Neural cell (in vitro differentiated cells): ENCODE measurements around the gene VSIG8. TPM values are rescaled to one million over a fixed set of nuclear protein-coding genes. Genes with fewer than 3 reads are reported as not detected.

Experiments used
- H2AFZ ChIP-seq: fragments of 200-600, 300-800 bp; sonication (generic), shearing (Covaris generic); 2 replicates; pipeline ENCODE4 v1.6.0; 2014; ENCODE audit warnings: low read depth, mild to moderate bottlenecking, antibody characterized with exemption, low read length, moderate library complexity
- H3F3A ChIP-seq: fragments of 200-600 bp; shearing (Covaris generic); 2 replicates; pipeline ENCODE4 v1.6.1; 2016; ENCODE audit warnings: mild to moderate bottlenecking, moderate library complexity, mixed read lengths, antibody characterized with exemption, low read length; ENCODE audit not compliant: insufficient read depth, poor library complexity, severe bottlenecking
- H3K27ac ChIP-seq: fragments of 200-600, 300-800 bp; sonication (generic), shearing (Covaris generic); 2 replicates; pipeline ENCODE4 v1.5.1; 2014; ENCODE audit warnings: mild to moderate bottlenecking, low read length, moderate library complexity
- H3K27me3 ChIP-seq: fragments of 300-800, 200-600 bp; sonication (generic), shearing (Covaris generic); 2 replicates; pipeline ENCODE4 v1.6.0; 2014; ENCODE audit warnings: mild to moderate bottlenecking, low read depth, low read length, moderate library complexity; ENCODE audit not compliant: insufficient read depth
- H3K36me3 ChIP-seq: fragments of 300-800, 200-600 bp; sonication (generic), shearing (Covaris generic); 2 replicates; pipeline ENCODE4 v1.5.1; 2014; ENCODE audit warnings: mild to moderate bottlenecking, antibody characterized with exemption, low read length, moderate library complexity; ENCODE audit not compliant: insufficient read depth
- H3K4me2 ChIP-seq: fragments of 300-800, 200-600 bp; sonication (generic), shearing (Covaris generic); 2 replicates; pipeline ENCODE4 v1.6.0; 2014; ENCODE audit warnings: mild to moderate bottlenecking, low read length
- H3K4me3 ChIP-seq: fragments of 300-800, 200-600 bp; sonication (generic), shearing (Covaris generic); 2 replicates; pipeline ENCODE4 v1.5.1; 2014; ENCODE audit warnings: mild to moderate bottlenecking, low read length, moderate library complexity
- H3K79me2 ChIP-seq: fragments of 200-600 bp; shearing (Covaris generic); replicated peaks from 2 replicates; pipeline ENCODE4 v1.6.0; 2014; ENCODE audit warnings: mild to moderate bottlenecking, low read length, moderate library complexity; ENCODE audit not compliant: insufficient read depth
- H3K9ac ChIP-seq: fragments of 300-800, 200-600 bp; sonication (generic), shearing (Covaris generic); 2 replicates; pipeline ENCODE4 v1.6.1; 2016; ENCODE audit warnings: mild to moderate bottlenecking, low read length, mixed read lengths
- H3K9me2 ChIP-seq: fragments of 200-600 bp; shearing (Covaris generic); 2 replicates; pipeline ENCODE4 v1.6.1; 2016; ENCODE audit warnings: mild to moderate bottlenecking, low read length, mixed read lengths; ENCODE audit not compliant: insufficient read depth
- H3K9me3 ChIP-seq: fragments of 200-600, 300-800 bp; sonication (generic), shearing (Covaris generic); 2 replicates; pipeline ENCODE4 v1.6.1; 2016; ENCODE audit warnings: mild to moderate bottlenecking, mixed run types, low read length, moderate library complexity, mixed read lengths
- H4K20me1 ChIP-seq: fragments of 200-600 bp; shearing (Covaris generic); 2 replicates; pipeline ENCODE4 v1.6.1; 2016; ENCODE audit warnings: mild to moderate bottlenecking, mixed run types; ENCODE audit not compliant: insufficient read depth
- MXI1 ChIP-seq: fragments of 450-650 bp; conservative IDR thresholded peaks from 2 replicates; pipeline ENCODE4 v1.6.1; 2014; ENCODE audit warnings: antibody characterized with exemption, mild to moderate bottlenecking; ENCODE audit not compliant: poor library complexity, severe bottlenecking
- polyA plus RNA-seq: library from polyadenylated mRNA; depleted of rRNA; stranded (reverse); fragments of >200 nt; gene quantifications from 2 replicates; pipeline ENCODE4 v1.2.3, GENCODE V29; 2014
- small RNA-seq, 3 experiments: library from RNA; depleted of rRNA; stranded (forward); fragments of <200 nt; gene quantifications; one replicate each; pipeline ENCODE3, GENCODE V24; 2012

The VSIG8 gene
- polyA plus RNA-seq, 1 donor from 2014 or later = 0.37 TPM

- Histone ChIP-seq H3K79me2 (no peaks in the 10 kb centered on the region), H3K9me2 (no peaks in the 10 kb centered on the region), H3K27me3 (no peaks in the 10 kb centered on the region), H3K9me3 (no peaks in the 10 kb centered on the region), H4K20me1 (no peaks in the 10 kb centered on the region), H3K27ac (no peak overlapping the region), H3K9ac (no peak overlapping the region), H3K4me3 (no peak overlapping the region), H2AFZ (no peak overlapping the region), H3K4me2 (no peak overlapping the region), H3F3A (no peaks in the 10 kb centered on the region), H3K36me3 (no peaks in the 10 kb centered on the region)
- TF ChIP-seq MXI1 = no peak
Measured at GRCh38 chr1:159804924-159805323, 57.5 kb downstream of the VSIG8 start.

Small RNAs within 50 kb of the gene (small RNA-seq; reads per million reads assigned to genes)
- gene MIR4259 (0 reads per million in 3 experiments), gene RF00570 (0.10 to 0.16 (median 0.13) reads per million in 3 experiments)

Other genes with a start within 250 kb of the VSIG8 start
- 0.58 and 0.98 TPM in 2 replicates for gene CRP, start 148.1 kb downstream of the VSIG8 start, polyA plus RNA-seq
- gene DUSP23, start 81.7 kb downstream of the VSIG8 start, polyA plus RNA-seq = 3.7 and 5.4 TPM in 2 replicates
- gene FCRL6, start 60.3 kb downstream of the VSIG8 start, polyA plus RNA-seq = not detected in 2 replicates
- not detected in 2 replicates for gene SLAMF8, start 35.8 kb downstream of the VSIG8 start, polyA plus RNA-seq
- gene CFAP45, start 37.5 kb upstream of the VSIG8 start, polyA plus RNA-seq = 0.12 TPM in 1 of 2 replicates, not detected in the other
- gene TAGLN2, start 62.9 kb upstream of the VSIG8 start, polyA plus RNA-seq = 0.52 and 0.90 TPM in 2 replicates
- 10.7 and 11.8 TPM in 2 replicates for gene IGSF9, start 83.0 kb upstream of the VSIG8 start, polyA plus RNA-seq
- not detected in 2 replicates for gene SLAMF9, start 91.6 kb upstream of the VSIG8 start, polyA plus RNA-seq
- 3.4 and 3.8 TPM in 2 replicates for gene PIGM, start 169.3 kb upstream of the VSIG8 start, polyA plus RNA-seq
- gene KCNJ10, start 207.5 kb upstream of the VSIG8 start, polyA plus RNA-seq = not detected in 2 replicates
- 8.0 and 9.8 TPM in 2 replicates for gene KCNJ9, start 218.9 kb upstream of the VSIG8 start, polyA plus RNA-seq
- 26.9 and 27.3 TPM in 2 replicates for gene IGSF8, start 236.0 kb upstream of the VSIG8 start, polyA plus RNA-seq